ENCODE measurements around the gene ASF1A. TPM values are rescaled to one million over a fixed set of nuclear protein-coding genes. Genes with fewer than 3 reads are reported as not detected.

The ASF1A gene
- total RNA-seq, 1 donor from 2014 or later = 6.8 TPM

- Histone ChIP-seq H3K9me3 (no peaks in the 10 kb centered on the region), H3K36me3 (peaks cover 0 to 5% of the 10 kb centered on the region in 2 donors), H3K4me3 (no peak overlapping the region), H3K27me3 (no peaks in the 10 kb centered on the region), H3K27ac (no peak overlapping the region), H3K4me1 (peaks cover 0 to 7% of the 10 kb centered on the region in 2 donors)
- DNase-seq (ENCODE audit: low spot score in 2 of 2) = no peak
- TF ChIP-seq CTCF (IDR thresholded peaks at IDR 0.05) = no peak
- intact Hi-C loops (cut with DNase I) = loop anchor here (5.0 to 10.0 kb wide), 5 partner anchors 217 to 1293 kb away; partner anchors contain the start of genes GOPC and PLN
Observed at GRCh38 chr6:118897386-118897785, 3.4 kb downstream of the ASF1A start.

GRCh38 chr6:118899948-118900347 lies 6.0 kb downstream of the ASF1A start:
- Histone ChIP-seq H3K9me3 (no peaks in the 10 kb centered on the region), H3K4me1 (peaks cover 0 to 5% of the 10 kb centered on the region in 2 donors), H3K27ac (no peak overlapping the region), H3K27me3 (no peaks in the 10 kb centered on the region), H3K36me3 (peaks cover 5 to 6% of the 10 kb centered on the region in 2 donors), H3K4me3 (no peak overlapping the region)
- TF ChIP-seq CTCF (IDR thresholded peaks at IDR 0.05) = no peak
- DNase-seq (ENCODE audit: low spot score in 2 of 2) = no peak
- intact Hi-C loops (cut with DNase I) = loop anchor here (5.0 to 10.0 kb wide), 5 partner anchors 215 to 1295 kb away; partner anchors contain the start of genes GOPC and PLN

- TF ChIP-seq CTCF (IDR thresholded peaks at IDR 0.05) = no peak
- Histone ChIP-seq H3K27me3 (no peaks in the 10 kb centered on the region), H3K9me3 (no peaks in the 10 kb centered on the region), H3K4me3 (no peak overlapping the region), H3K27ac (peak overlapping the region; percentile 3 to 5), H3K4me1 (no peaks in the 10 kb centered on the region), H3K36me3 (peaks cover 14 to 19% of the 10 kb centered on the region in 2 donors)
- no peak for DNase-seq (ENCODE audit: low spot score in 2 of 2)
- intact Hi-C loops (cut with DNase I) = no loop called here
Observed at GRCh38 chr6:118902726-118903125, 8.8 kb downstream of the ASF1A start.

GRCh38 chr6:118903138-118903537 lies 9.2 kb downstream of the ASF1A start:
- H3K4me3 ChIP-seq = no peak overlapping the region
- intact Hi-C loops (cut with DNase I) = no loop called here
- no peaks in the 10 kb centered on the region for H3K9me3 ChIP-seq
- H3K27ac ChIP-seq = peak overlapping the region in 1 of 2 donors; percentile 3
- no peak for DNase-seq (ENCODE audit: low spot score in 2 of 2)
- no peaks in the 10 kb centered on the region for H3K27me3 ChIP-seq
- H3K4me1 ChIP-seq = no peaks in the 10 kb centered on the region
- no peak for TF ChIP-seq CTCF (IDR thresholded peaks at IDR 0.05)
- H3K36me3 ChIP-seq = peaks cover 18 to 19% of the 10 kb centered on the region in 2 donors

- Histone ChIP-seq H3K9me3 (no peaks in the 10 kb centered on the region), H3K36me3 (peaks cover 19 to 24% of the 10 kb centered on the region in 2 donors), H3K27ac (no peak overlapping the region), H3K4me1 (no peaks in the 10 kb centered on the region), H3K4me3 (no peak overlapping the region), H3K27me3 (no peaks in the 10 kb centered on the region)
- TF ChIP-seq CTCF (IDR thresholded peaks at IDR 0.05) = no peak
- DNase-seq (ENCODE audit: low spot score in 2 of 2) = no peak
- intact Hi-C loops (cut with DNase I) = no loop called here
Observed at GRCh38 chr6:118903691-118904090, 9.7 kb downstream of the ASF1A start.

- no peak for TF ChIP-seq CTCF (IDR thresholded peaks at IDR 0.05)
- no peaks in the 10 kb centered on the region for H3K27me3 ChIP-seq
- no peak overlapping the region for H3K27ac ChIP-seq
- intact Hi-C loops (cut with DNase I) = no loop called here
- DNase-seq (ENCODE audit: low spot score in 2 of 2) = no peak
- no peaks in the 10 kb centered on the region for H3K4me1 ChIP-seq
- no peaks in the 10 kb centered on the region for H3K9me3 ChIP-seq
- peaks cover 18 to 26% of the 10 kb centered on the region in 2 donors for H3K36me3 ChIP-seq
- H3K4me3 ChIP-seq = no peak overlapping the region
Observed at GRCh38 chr6:118905084-118905483, 11.1 kb downstream of the ASF1A start.
